ENCODE measurements around the gene DAGLB.

The DAGLB gene

GRCh38 chr7:6432781-6433180 is 15.0 kb downstream of the DAGLB start:
- no peak for DNase-seq (ENCODE audit: low read depth in 2 of 3, low spot score in 2 of 3)

GRCh38 chr7:6430974-6431373 is 16.8 kb downstream of the DAGLB start:
- DNase-seq (ENCODE audit: low read depth in 2 of 3, low spot score in 2 of 3): no peak

- DNase-seq (ENCODE audit: low read depth in 2 of 3, low spot score in 2 of 3): no peak
Observed at GRCh38 chr7:6430271-6430940, 17.3 kb downstream of the DAGLB start.

- no peak for DNase-seq (ENCODE audit: low read depth in 2 of 3, low spot score in 2 of 3)
Observed at GRCh38 chr7:6425948-6426347, 21.8 kb downstream of the DAGLB start.

- DNase-seq (ENCODE audit: low read depth in 2 of 3, low spot score in 2 of 3): no peak
Observed at GRCh38 chr7:6423942-6424701, 23.6 kb downstream of the DAGLB start.

- no peak for DNase-seq (ENCODE audit: low read depth in 2 of 3, low spot score in 2 of 3)
Observed at GRCh38 chr7:6422926-6423632, 24.7 kb downstream of the DAGLB start.

- no peak for DNase-seq (ENCODE audit: low read depth in 2 of 3, low spot score in 2 of 3)
Observed at GRCh38 chr7:6422095-6422494, 25.7 kb downstream of the DAGLB start.

GRCh38 chr7:6420680-6421079 is 27.1 kb downstream of the DAGLB start:
- no peak for DNase-seq (ENCODE audit: low read depth in 2 of 3, low spot score in 2 of 3)

- DNase-seq (ENCODE audit: low read depth in 2 of 3, low spot score in 2 of 3): no peak
Observed at GRCh38 chr7:6419310-6419773, 28.4 kb downstream of the DAGLB start.

GRCh38 chr7:6417408-6417807 is 30.3 kb downstream of the DAGLB start:
- no peak for DNase-seq (ENCODE audit: low read depth in 2 of 3, low spot score in 2 of 3)

- no peak for DNase-seq (ENCODE audit: low read depth in 2 of 3, low spot score in 2 of 3)
Observed at GRCh38 chr7:6416516-6417145, 31.1 kb downstream of the DAGLB start.

- DNase-seq (ENCODE audit: low read depth in 2 of 3, low spot score in 2 of 3): no peak
Observed at GRCh38 chr7:6413637-6414036, 34.1 kb downstream of the DAGLB start.

- DNase-seq (ENCODE audit: low read depth in 2 of 3, low spot score in 2 of 3): no peak
Observed at GRCh38 chr7:6409944-6410693, 37.6 kb downstream of the DAGLB start.

GRCh38 chr7:6409091-6409490 is 38.7 kb downstream of the DAGLB start:
- DNase-seq (ENCODE audit: low read depth in 2 of 3, low spot score in 2 of 3): no peak

GRCh38 chr7:6407434-6407833 is 40.3 kb downstream of the DAGLB start:
- DNase-seq (ENCODE audit: low read depth in 2 of 3, low spot score in 2 of 3): no peak

- DNase-seq (ENCODE audit: low read depth in 2 of 3, low spot score in 2 of 3): no peak
Observed at GRCh38 chr7:6406121-6406520, 41.6 kb downstream of the DAGLB start.

GRCh38 chr7:6403907-6404306 is 43.8 kb downstream of the DAGLB start:
- no peak for DNase-seq (ENCODE audit: low read depth in 2 of 3, low spot score in 2 of 3)

GRCh38 chr7:6402741-6403140 is 45.0 kb downstream of the DAGLB start:
- DNase-seq (ENCODE audit: low read depth in 2 of 3, low spot score in 2 of 3): no peak

GRCh38 chr7:6402041-6402440 is 45.7 kb downstream of the DAGLB start:
- no peak for DNase-seq (ENCODE audit: low read depth in 2 of 3, low spot score in 2 of 3)

GRCh38 chr7:6401536-6401935 is 46.2 kb downstream of the DAGLB start:
- DNase-seq (ENCODE audit: low read depth in 2 of 3, low spot score in 2 of 3): no peak
